ENCODE results near the gene SLC16A11.
"Not testable (repeated sequence)": the region's sequence is repeated elsewhere in the genome, so short reads cannot be mapped to it uniquely, and the experiment has no call there.

The SLC16A11 gene

DNA sequence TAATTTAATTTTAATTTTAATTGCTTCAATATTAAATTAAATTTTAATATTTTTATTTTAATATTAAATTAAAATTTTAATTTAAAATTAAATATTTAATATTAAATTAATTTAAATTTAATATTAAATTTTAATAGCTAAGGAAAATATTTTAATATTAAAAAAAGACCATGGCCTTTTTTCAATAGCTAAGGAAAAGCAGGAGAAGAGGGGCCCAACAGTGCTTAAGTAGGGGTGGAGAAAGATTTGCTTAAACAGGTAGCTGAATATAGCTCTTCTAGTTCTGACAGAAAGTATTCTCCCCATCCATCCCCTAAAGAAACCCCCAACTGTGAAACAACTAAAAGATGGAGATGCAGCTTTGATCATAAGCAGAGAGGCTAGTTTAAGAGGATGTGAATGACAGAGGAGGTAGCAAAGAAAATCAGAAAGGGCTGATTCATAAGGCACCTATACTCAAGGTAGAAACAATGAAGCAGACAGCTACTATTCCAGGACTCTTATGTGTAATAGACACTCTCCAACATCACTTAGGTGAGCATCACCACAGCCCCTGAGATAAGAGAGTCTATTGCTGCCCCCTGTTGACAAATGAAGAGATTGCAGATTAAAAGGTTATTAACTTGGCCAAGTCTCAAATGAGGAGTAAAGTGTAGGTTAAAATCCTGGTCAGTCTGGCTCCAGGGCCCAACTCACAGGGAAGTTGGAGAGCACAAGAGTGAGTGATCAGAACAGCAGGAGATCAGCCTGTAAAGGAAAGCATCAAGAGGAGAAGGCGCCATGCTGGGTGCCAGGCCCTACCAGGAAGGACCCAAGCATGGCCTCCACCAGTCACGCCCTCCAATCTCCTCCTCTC lies 39.3 kb downstream of the SLC16A11 start:
- DNase-seq, result peak; percentile 43

DNA sequence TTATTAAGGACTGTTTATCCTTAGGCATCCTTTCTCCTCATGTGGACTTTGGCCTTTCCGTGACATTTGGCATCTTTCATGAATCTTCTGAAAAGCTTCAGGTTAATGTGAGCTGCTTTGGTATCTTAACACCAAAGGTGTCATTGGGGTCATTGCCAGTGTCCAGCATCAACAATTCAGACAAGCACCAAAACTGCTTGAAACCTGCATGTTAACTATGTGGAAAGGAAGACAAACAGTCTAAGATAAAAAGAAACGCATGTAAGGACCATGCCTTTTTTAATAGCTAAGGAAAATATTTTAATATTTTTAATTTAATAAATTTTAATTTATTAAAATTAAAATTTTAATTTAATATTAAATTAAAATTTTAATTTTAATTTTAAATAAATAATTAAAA lies 40.1 kb downstream of the SLC16A11 start:
- DNase-seq, result no peak

DNA sequence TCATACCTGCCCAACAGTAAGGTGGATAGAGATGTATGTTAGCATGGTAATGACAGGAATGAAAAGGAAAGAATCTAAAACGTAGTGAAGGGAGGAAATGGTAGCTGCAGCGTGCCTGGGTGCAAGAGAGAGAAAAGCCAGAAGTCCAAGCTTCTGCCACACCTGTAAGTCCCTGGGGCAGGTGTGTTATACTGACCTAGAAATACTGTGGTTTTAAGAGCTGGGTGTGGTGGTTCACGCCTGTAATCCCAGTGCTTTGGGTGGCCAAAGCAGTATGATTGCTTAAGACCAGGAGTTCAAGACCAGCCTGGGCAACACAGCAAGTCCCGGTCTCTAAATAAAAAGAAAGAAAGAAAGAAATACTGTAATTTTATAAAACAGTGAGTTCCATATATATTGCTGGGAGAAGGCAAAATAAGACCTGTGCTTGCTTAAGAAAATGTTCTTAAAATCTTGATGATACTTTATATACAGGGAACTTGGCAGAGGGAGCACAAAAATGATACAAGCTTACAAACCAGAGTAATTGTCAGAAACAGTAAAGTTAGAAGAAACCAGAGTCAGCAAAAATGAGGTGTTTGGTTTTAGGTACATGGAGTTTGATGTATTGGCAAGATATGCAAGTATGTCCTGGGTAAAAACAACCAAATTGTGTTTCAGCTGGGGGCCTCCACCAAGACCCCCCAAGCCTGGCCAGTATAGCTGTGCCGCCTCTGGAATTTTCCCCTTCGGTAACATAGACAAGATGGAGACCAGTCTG lies 41.4 kb downstream of the SLC16A11 start:
- DNase-seq, result no peak

DNA sequence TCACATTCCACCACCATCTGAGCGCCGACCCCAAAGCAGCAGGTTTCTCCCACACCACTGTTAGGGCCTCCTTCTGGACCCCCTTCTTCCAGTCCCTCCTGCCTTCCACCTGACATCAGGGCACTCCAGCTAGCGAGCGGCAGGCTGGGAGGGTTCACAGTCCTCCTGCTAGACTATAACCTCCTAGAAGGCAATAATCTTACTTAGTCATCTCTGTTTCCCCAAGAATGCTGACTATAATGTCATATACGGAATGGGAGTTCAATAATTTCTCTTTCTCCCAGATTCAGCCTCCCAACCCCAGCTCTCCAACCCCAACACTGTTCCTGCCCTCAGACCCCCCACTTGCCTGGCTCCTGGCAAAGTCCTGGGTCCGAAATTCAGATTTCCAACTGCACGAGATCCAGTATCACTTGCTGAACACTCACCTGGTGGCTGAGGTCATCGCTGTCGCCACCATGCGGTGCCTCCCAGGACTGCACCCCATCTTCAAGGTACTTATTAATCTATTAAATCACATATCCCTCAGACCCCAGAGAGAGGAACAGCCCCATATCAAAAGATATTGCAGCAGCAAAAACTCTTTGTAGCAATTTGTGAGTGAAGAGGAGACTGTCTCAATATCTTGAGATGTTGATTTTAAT lies 42.5 kb downstream of the SLC16A11 start:
- no peak for DNase-seq

DNA sequence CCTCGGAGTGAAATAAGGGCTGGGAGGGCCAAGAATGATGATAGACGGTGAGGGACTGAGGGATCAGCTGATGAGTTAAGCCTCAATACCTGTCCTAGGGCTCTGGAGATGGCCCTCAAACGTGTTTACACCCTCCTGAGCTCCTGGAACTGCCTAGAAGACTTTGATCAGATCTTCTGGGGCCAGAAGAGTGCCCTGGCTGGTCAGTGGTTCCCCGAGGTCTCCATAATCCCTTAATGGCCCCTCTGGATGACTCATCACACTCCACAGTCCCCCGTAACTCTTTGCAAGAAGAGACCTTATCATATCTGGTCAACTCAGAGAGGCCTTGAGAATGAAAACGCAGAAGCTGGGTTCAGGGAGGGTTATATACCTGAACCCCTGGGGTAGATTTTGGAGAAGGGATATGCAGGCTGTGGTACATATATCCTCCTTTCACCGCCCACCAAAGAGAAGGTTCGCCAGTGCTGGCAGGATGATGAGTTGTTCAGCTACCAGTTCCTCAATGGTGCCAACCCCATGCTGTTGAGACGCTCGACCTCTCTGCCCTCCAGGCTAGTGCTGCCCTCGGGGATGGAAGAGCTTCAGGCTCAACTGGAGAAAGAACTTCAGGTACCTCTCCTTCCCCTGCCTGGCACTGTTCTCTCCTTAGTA lies 44.9 kb downstream of the SLC16A11 start:
- no peak for DNase-seq

DNA sequence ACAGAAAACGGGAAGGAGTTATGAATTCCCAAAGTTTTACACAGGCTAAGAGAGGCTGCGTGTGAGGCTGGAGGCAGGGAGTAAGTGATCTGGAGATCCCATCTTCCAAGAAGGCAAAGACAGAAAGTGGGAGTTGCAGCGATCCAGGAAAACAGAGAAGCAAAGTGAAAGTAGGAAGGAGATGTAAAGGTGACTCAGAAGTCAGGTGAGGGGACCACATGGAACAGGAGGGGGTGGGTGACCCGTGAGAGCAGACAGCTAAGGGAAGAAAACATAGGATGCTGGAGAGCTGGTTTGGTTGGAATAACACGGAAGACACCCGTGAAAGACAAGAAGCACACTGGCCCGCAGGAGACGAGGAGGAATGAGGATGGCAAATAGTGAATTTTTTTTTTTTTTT lies 46.7 kb downstream of the SLC16A11 start:
- DNase-seq, result no peak

DNA sequence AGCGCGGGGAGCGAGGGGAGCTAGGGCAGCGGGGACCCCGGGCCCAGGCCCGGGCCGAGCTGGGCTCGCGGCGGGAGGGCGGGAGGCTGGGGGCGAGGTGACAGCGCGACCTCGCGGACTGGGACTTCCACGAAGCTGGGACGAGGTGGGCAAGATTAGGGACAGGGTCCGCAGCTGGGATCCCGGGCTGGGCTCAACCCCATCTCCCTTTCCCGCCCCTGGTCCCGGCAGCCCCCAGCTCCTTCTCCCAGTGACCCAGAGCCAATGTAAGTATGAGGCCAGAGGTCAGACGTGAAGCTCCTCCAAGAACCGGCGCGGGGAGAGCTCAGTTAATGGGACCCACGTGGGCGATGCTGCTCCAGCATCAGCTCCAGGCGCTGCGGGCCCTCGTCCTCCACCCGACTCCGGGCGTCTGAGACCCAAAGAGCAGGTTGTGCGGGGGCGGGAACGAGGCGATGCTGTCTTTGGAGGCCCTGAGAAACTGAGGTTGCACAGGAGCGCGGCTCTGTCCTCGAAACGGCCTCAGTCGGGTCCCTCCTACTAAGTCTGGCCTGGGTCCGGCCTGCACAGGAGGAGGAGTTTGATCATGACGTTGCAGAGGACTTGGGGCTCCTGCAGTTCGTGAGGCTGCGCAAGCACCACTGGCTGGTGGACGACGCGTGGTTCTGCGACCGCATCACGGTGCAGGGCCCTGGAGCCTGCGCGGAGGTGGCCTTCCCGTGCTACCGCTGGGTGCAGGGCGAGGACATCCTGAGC lies 47.5 kb downstream of the SLC16A11 start:
- no peak for DNase-seq

DNA sequence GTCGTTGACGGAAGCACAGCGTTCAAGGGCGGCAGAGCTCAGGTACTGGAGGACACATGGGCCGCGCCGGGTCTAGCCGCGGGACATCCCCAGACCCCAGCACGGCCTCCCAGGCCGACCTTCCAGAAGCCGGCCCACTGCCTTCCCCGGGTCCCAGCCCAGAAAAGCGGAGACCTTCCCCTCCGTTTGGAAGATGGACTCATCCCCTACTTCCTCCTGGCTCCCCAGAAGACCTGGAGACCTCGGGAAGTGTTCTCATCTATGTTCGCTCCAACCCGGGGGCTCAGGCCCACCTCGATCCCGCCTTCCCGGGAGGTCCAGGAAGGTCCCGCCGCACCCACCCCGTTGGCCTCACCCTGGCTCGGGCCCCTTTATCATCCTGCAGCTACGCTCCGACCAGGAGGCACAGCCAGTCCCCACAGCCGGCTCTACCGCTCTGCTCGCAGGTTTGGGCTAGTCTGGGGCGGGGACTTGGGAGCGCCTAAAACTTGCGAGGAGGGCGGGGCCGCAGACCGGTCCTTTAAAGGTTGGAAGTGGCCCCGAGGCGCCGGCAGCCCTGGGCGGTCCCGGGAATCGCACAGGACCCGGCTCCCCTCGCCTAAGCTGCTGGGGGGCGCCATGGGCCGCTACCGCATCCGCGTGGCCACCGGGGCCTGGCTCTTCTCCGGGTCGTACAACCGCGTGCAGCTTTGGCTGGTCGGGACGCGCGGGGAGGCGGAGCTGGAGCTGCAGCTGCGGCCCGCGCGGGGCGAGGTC lies 48.2 kb downstream of the SLC16A11 start, which contains the start of gene ALOX12:
Gene ALOX12 (plus strand): TSS at position 550 of the 756 bp plus-strand sequence. CDS start 69 bp downstream, at position 619.
- no peak for DNase-seq

DNA sequence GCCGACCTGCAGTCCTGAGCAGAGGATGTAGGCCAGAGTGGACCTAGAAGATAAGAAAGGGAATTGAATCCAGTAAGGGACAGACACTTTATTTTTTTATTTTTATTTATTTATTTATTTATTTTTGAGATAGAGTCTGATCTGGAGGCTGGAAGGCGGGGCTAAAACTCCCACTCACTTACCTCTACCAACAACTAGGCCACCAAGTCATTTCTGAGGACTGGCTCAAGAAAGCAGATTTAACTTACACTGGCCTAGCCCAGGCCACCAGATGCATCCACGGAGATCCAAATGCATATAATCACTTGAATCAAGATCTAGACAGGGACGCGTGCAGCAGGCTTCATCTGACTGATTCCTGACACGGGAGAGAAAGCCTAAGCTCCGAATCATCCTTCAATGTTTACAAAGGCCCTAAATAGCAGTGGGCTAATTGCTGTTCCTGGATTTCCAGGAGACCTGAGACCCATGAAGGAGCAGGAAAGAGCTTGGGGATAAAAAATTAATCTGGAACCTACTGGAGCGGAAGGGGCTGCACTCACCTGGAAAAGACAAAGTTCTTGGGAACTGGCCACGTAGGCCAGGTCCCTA lies 49.1 kb downstream of the SLC16A11 start:
- no peak for DNase-seq

DNA sequence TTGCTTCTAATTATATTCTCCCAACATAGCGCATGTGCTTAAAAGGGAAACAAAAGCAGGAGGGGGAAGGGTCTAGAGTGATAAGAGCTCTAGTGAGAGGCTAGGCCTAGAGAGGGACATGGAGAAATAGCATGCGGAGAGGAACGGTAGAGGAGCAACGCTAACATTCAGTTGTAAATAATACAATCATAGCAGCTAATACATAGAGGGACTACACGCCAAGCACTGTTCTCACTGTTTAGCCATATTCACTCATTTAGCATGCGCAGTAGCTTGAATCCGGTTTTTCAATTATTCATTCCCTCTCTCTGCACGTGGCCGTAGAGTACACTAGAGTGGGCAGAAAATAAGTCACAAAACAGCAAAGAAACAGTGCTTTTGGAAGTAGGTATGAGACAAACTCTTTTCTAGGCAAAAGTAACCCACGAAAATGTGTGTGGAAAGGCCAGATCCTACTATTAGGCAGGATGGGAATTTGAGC lies 49.7 kb downstream of the SLC16A11 start:
- no peak for DNase-seq

DNA sequence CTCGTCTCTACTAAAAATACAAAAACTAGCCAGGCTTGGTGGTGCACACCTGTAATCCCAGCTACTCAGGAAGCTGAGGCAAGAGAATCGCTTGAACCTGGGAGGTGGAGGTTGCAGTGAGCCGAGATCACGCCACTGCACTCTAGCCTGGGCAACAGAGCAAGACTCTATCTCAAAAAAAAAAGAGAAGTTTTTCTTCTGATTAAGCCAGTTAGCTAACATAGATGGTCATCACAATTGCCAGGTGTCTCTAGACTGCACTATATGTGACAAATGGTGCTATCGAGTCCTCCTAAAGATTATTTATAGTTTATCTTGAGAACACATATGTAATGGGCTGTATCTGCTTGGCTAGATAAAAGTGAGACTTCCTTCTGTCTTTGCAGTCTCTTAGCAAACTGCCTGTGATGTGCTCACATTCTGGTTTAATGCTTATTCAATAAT lies 50.3 kb downstream of the SLC16A11 start:
- DNase-seq, result not testable (repeated sequence)

Measured in NCI-H526 treated with DMSO at 0.1 percent for 48 hours (cell line).